Hepatocyte (in vitro differentiated cells): ENCODE measurements around the gene C6orf141.

Experiments
- EZH2phosphoT487 ChIP-seq: fragments of 200-600 bp; sonication (generic); IDR thresholded peaks from one replicate; pipeline ENCODE4 v1.6.1; 2018; ENCODE audit warnings: antibody characterized with exemption, mild to moderate bottlenecking, low read depth, moderate library complexity; ENCODE audit not compliant: unreplicated experiment, severe bottlenecking
- TF ChIP-seq, protein P1 (sequence below): fragments of 200-600 bp; sonication (generic); IDR thresholded peaks from 2 replicates; pipeline ENCODE4 v1.5.1; 2016; ENCODE audit warnings: antibody characterized with exemption, mild to moderate bottlenecking; ENCODE audit not compliant: poor library complexity

DNA sequence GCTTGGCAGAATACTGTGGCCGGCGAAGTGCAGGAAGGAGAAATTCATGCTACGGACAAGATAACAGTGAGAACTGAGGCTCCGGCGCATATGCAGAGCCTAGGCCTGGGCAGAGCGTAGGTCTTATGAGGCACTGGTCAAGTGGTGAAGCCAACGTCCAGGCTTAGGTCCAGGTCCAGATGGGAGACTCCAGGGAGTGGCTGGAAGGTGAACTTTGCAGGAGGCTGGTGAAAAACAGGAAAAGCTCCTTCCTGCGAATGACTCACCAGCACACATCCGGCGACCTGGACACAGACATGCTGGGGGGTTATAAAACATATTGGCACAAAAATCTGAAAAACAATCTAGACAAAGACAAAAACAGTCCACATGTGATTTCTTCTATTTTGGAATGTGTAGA, 15.4 kb downstream of the C6orf141 start:
- TF ChIP-seq, protein P1, sequence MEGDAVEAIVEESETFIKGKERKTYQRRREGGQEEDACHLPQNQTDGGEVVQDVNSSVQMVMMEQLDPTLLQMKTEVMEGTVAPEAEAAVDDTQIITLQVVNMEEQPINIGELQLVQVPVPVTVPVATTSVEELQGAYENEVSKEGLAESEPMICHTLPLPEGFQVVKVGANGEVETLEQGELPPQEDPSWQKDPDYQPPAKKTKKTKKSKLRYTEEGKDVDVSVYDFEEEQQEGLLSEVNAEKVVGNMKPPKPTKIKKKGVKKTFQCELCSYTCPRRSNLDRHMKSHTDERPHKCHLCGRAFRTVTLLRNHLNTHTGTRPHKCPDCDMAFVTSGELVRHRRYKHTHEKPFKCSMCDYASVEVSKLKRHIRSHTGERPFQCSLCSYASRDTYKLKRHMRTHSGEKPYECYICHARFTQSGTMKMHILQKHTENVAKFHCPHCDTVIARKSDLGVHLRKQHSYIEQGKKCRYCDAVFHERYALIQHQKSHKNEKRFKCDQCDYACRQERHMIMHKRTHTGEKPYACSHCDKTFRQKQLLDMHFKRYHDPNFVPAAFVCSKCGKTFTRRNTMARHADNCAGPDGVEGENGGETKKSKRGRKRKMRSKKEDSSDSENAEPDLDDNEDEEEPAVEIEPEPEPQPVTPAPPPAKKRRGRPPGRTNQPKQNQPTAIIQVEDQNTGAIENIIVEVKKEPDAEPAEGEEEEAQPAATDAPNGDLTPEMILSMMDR: no peak
- no peak for TF ChIP-seq EZH2phosphoT487
